Prostate gland (tissue), 2 donors: ENCODE results near the gene TPO.

Experiments
- CTCF ChIP-seq, 4 experiments: fragments of 200-600 bp in 2 of 4; fragments of 450-650 bp in 2 of 4; sonication (generic) in 2 of 4; IDR thresholded peaks; 1 replicate in 3 of 4; 2 replicates in 1 of 4; pipeline ENCODE4 v1.5.1; 2016 to 2019; ENCODE audit warnings: antibody characterized with exemption in 4 of 4, mild to moderate bottlenecking in 2 of 4, moderate library complexity in 2 of 4
- POLR2AphosphoS5 ChIP-seq: sonication (generic); formaldehyde crosslinking; IDR thresholded peaks from one replicate; pipeline ENCODE4 v1.6.1; 2017; ENCODE audit warnings: antibody characterized with exemption

GRCh38 chr2:1405124-1405523 is 8.1 kb upstream of the TPO start:
- TF ChIP-seq CTCF (IDR thresholded peaks at IDR 0.05), result no peak
- no peak for TF ChIP-seq POLR2AphosphoS5
